ENCODE measurements around the gene DLG5.

DNA sequence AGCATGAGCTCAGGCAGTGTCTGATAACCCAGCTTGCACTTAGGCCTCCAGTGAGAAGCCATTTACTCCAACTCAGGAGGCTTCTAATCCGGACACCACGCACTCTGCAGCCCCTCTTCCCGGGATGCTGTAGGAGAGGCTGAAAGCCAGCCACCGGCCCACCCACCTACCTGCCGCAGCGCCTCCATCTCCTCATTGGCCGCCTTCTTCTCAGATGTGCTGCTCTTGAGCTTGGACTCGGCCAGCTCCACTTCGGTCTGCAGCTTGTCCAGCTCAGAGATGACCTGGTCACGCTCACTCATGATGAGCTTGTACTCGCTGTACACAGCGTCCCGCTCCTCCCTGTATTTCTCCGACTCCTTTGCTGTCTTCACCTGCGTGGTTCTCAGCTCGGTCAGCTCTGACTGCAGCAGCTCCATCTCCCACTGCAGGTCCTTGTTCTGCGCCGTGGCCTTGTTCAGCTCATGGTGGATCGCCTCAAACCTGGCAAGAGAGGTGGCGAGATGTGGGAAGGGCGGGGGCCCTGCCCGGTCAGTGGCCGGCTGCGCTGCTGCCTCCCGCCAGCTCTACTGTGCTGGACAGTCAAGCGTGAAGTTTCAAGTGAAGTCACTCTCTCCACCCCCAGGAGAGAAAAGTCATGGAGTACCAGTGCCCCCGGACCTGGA lies 84.7 kb downstream of the DLG5 start:
- no peak for TF ChIP-seq CTCF (IDR thresholded peaks at IDR 0.05)
- TF ChIP-seq POLR2A (IDR thresholded peaks at IDR 0.05) = no peak

Measured in Peyer's patch (tissue), 4 donors.